Ovary (tissue), 3 donors: ENCODE results near the gene RNF135.
"Not testable (repeated sequence)": the region's sequence is repeated elsewhere in the genome, so short reads cannot be mapped to it uniquely, and the experiment has no call there.

Source experiments
- CTCF ChIP-seq, 3 donors: fragments of 450-650 bp in 2 of 3; fragments of 200-600 bp in 1 of 3; IDR thresholded peaks; one replicate each; pipeline versions ENCODE4 v1.5.1 to v1.8.0; 2016 to 2022; ENCODE audit warnings: antibody characterized with exemption in 3 of 3, mild to moderate bottlenecking in 1 of 3
- POLR2A ChIP-seq: fragments of 450-650 bp; IDR thresholded peaks from one replicate; pipeline ENCODE4 v1.6.1; 2017; ENCODE audit warnings: antibody characterized with exemption, mild to moderate bottlenecking, moderate library complexity
- donor health status: DM: no; HTN: no; CAD: no.

- not testable (repeated sequence) for TF ChIP-seq POLR2A; CTCF (IDR thresholded peaks at IDR 0.05)
Measured at GRCh38 chr17:31046856-31047425, 76.1 kb downstream of the RNF135 start.
